ENCODE results near the gene TMEM107.
"Not testable (repeated sequence)": the region's sequence is repeated elsewhere in the genome, so short reads cannot be mapped to it uniquely, and the experiment has no call there.

TMEM107 gene

DNA sequence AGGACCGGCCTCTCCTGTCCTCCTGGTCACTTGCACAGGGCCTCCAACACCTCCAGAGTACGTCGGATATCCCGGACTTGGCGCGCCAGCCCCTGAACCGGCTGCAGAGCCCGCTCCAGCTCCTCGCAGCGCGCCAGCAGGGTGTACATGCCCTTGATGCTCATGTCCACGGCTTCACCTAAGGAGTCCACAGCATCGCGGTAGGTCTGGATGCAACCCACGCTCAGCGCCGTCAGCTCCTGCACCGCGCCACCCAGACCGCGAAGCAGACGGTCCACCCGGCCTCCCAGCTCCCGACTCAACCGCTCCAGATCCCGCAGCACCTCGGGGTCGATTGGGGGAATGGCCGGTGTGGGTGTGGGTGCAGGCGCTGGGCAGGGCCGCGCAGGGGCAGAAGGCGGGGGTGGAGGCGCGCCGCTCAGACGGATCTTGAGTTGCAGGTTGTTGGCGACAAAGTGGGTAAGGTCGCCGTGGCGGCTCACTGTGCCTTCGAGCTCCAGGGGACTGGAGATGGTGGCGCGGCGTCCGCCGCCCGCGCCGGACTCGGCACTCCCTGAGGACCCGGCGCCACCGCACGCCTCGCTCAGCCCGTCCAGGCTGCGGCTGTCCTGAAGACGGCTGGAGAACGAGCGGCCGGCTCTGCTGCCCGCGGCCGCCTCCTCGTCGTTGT lies 13.0 kb upstream of the TMEM107 start:
- no peak for DNase-seq

DNA sequence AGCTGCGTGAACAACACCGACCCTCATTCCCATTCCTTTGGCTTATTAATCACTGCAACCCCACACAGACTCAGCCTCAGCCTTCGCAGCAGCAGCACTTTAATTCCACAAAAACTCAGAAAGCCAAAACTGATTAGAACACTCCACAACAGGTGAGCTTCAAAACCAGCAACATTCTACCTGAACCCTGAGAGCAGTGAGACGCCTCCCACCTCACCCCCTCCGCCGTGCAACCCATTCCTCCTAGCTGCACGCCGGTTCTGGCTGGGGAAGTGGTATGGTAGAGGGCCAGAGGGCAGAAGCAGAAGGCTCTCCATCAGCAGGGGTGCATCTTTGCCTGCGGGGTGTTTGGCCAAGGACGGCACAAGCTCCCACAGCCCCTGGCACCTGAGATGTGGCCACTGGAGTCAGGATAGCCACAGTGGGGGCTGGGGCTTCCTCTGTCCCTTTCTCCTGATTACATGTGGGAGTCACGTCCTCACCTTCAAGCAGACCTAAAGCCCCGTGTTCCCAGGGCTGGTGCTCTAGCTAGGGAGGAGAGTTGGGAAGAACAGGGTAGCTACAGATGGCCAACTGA lies 12.2 kb upstream of the TMEM107 start:
- no peak for DNase-seq

DNA sequence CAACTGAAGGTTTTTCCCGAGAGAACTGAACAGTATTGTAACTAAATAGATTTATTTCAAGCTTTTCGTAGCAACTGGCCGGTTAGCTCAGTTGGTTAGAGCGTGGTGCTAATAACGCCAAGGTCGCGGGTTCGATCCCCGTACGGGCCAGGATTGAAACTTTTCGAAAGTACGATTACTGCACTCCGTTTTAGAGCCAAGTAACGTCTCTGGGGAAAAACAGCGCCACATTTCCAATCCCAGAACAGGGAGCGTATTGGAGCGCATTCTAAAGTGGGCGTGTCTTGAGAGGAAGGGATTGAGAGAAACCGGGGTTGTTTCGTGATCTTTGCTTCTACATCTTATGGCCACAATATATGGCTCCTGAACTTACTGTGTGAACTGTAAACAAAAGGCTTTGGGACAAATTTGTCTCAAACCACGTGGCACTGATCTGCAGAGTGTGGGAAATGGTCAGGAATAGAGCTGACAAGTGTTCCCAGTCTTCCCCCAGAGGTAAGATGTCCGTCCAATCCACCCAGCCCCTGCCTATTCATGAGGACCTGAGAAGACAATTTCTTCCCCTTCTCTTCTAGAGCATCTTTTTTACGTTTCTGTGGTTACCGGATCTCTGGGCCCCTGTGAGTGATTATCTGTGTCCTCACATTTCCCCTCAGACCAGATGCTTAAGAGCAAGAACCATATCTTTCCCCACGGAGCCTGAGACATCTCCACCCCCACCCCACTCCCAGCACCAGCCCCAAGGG lies 11.5 kb upstream of the TMEM107 start:
- peak; percentile 90 for DNase-seq

DNA sequence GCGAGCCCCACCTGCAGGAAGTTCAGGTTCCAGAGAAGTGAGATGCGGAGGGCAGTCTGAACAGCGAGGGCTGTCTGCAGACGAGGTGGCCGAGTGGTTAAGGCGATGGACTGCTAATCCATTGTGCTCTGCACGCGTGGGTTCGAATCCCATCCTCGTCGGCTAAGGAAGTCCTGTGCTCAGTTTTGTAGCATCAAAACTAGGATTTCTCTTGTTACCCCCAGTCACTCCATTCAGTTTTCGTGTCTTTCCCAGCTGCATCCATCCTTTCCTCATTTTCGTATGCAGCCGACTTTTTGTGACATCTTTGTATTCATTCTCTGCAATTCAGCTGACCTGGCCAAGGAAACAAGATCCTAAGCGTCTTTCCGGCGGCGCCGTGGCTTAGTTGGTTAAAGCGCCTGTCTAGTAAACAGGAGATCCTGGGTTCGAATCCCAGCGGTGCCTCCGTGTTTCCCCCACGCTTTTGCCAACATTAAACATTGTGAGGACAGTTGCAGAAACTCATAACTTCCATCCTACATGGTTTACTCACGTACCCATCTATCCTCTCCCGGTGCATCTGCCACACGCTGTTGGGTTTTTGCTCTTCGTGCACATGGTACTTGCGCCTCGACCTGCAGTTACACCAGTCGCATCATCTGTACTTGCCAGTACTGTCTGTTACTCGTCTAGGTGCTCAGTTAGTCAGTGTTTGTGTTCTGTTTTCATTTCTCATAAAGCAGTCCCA lies 10.8 kb upstream of the TMEM107 start:
- peak; percentile 84 for DNase-seq

DNA sequence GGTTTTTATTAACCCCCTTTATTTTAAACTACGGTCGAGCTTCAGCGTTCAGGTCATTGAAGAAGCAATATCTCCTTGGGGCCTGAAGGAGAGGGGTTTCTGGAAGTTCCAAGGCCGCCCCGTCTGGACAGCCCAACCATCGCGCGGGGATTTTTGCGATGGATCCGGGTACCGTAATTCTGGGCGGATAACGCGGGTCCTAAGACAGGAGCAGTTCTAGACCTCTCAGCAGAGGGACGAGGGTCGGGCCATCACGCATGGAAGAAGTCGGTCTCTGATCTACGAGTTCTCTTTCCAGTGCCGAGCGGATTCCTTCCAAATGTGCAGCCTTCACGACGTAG lies 10.2 kb upstream of the TMEM107 start:
- no peak for DNase-seq

DNA sequence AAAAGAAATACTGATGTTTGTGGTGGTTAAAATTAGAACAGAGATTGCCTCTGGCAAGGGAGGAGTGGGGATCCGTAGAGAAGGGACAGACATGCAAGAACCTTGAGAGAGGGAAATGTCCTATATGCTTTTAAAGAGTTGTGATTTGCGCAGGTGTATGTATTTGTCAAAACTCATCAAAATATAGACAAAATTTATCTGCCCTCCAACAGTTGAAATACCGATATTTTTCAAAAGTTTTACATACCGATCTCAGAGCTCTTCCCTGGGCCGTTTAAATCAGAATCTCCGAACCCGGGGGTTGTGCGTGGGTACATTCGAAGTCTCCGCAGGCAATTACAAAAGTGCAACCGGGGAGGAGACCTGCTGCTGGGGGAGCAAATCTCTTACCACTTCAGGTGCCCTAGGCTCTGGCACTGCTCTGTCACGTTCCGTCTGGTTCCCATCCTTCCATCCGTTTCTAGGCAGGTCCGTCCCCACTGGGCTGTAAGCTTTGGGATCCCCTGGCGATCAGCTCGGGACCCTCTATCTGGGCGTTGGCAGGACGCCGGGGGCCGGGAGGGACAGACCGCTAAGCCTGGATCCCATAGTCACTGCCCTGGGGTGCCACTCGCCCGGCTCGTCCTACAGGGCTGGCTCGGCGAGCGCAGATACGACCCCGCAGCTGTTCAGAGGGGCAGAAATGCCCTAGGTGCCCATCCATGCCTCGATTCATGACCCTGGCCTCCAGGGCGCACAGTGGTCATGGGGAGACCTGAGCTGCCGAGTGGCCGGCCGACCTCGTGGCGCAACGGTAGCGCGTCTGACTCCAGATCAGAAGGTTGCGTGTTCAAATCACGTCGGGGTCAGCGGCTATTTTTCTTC lies 9.6 kb upstream of the TMEM107 start:
- DNase-seq = no peak

DNA sequence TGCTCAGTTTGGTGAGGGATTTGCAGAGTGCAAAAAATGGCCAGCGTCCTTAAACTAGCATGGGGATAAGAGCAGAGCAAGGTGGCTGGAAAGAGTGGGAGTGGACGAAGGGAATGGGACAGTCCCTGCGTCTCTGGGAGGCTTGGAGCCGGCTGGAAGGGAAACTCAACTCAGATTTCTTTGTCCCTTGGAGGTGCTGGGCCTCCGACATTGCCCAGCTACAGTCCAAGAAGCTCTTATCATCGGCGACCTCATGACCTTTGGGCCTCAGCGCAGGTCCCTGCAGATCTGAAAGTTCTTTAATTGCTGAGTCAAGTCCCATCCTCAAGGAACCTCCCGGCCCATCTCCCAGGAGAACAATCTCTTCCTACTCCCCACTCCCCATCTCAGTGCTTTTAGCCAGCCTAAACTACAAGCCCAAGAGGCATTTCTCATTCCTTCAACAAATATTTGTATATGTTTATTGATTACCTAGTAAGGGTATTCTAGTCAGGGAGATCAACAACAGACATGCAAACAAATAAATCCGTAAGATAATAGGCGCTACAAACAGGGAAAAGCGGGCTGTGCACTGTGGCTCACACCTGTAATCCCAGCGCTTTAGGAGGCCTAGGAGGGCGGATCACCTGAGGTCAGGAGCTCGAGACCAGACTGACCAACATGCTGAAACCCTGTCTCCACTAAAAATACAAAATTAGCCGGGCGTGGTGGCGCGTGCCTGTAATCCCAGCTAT lies 985 bp upstream of the TMEM107 start:
- DNase-seq = no peak

DNA sequence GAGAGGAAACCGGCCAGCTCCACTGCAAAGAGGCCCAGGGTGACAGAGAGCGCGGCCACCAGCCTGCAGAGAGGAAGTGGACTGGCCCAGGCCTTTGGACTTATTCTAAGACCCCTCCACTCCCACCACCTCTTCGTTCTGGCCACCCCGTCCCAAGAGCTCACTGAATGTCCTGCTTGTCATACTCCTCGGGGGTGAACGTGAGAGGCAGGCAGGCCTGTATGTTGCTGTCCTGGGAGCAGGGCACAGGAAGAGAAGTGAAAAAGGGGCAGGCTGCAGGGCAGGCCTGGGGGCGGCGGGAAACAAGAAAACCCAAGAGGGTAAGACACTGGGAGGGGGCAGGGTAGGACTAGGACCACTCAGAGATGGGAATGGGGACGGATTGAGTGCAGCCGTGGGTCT lies 384 bp downstream of the TMEM107 start:
- no peak for DNase-seq

DNA sequence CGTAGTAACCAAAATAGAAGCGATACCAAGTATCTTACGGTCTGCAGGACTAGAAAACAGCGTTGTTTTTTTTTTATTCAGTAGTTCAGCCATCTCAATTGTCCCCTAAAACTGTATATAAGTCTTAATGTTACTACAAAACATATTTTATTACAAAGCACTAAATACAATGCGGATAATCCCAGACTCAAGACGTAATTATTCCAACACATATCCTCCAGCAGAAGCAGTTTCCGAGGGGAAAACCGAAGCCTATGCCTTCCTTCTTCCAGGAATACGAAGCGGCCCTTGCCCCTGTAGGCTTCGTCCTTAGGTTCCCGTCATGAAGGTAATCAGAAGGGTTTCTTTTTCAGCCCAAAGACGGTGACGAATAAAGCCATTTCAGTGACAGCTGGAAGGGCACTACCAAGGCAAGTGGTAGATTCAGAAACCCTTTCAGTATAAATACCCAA lies 2.3 kb downstream of the TMEM107 start:
- no peak for DNase-seq

DNA sequence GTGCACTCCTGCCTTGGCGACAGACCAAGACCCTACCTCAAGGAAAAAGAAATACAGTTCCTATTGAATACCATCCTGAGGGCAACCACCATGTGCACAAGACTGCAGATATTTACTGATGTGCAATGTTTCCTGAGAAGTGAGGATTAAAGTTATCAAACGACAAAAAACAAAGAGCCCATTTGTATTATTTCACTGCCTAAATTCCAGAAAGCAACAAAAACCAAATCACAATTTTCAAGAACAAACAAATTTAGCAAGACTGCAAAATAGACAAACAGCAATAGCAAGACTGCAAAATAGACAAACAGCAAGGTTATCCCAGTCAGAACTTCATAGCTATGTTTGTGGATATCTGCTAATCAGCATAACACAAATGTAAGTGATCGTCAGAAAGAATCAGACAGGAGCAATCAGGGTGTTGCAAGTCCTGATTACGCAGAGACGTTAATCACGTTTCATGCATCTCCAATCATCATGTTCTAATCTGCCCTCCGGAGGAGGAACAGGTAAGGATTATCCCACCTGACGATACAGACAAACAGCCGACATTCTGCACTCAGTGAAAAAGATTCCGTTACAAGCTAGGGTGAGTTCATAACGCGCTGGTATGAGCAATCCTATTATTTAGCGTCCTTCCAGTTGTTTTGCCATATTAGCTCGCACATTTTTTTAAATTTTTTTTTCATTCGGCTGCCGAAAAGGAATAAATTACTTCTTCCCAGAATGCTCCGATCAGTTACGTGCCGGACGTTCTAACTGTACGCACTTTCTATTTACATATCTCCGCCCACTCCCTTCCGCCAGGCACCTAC lies 2.9 kb downstream of the TMEM107 start:
- DNase-seq = peak; percentile 91

DNA sequence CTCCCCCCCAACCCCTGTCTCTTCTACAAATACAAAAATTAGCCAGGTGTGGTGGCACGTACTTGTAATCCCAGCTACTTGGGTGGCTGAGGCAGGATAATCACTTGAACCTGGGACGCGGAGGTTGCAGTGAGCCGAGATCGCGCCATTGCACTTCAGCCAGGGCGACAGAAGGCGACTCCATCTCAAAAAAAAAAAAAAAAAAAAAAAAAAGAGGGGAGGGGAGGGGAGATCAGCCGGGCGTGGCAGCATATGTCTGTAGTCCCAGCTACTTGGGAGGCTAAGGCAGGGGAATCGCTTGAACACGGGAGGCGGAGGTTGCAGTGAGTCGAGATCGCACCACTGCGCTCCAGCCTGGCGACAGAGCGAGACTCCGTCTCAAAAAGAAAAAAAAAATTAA lies 6.0 kb downstream of the TMEM107 start:
- DNase-seq = not testable (repeated sequence)

DNA sequence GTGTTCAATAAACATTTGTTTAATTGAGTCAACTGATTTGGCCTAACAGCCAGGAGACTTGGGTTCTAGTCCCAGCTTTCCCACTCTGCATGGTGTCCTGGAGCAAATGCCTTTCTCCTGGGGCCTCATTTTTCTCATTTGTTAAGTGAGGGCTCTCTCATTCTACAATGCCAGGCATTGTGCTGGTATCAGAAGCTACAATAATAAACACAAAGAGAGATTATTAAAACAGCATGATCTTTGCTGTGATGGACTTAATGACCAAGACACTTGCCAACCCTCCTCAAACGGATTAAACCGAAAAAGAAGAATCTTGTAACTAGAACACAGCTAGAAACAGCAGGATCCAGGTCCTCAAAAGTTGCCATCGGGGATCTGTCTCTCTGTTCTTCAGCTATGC lies 8.7 kb downstream of the TMEM107 start:
- DNase-seq = no peak

DNA sequence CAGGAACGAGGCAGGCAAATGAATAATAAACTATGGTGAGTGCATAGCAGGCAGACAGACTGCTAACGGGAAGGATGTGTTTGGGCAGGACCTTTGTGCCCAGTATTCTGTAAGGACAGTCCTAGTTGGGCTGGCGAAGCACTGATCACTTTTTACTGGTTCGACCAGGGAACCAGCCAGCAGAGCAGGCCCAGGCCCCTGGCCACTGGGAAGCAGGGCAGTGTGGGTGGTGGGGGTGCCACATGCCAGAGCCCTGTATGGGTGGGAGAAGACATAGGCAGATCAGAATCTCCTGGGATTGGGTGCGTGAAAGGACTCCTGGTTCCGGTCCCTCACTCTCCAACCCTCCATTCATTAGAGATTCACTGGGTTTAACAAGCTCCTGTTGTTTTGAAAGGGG lies 9.4 kb downstream of the TMEM107 start:
- DNase-seq = no peak

DNA sequence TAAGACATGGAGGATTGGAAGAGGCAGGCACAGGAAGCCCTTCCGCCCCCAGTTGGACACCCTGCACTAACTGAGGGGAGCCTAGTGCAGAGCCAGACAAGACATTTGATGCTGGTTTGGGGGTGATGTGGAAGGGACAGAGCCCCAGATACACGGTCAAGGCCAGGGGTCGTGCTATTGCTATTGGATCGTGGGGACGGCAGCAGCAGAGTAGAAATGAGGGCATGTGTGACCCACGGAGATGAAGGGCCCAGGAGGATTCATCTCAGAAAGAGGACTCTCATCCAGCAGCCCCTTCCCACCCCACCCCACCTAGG lies 11.4 kb downstream of the TMEM107 start:
- DNase-seq = no peak

DNA sequence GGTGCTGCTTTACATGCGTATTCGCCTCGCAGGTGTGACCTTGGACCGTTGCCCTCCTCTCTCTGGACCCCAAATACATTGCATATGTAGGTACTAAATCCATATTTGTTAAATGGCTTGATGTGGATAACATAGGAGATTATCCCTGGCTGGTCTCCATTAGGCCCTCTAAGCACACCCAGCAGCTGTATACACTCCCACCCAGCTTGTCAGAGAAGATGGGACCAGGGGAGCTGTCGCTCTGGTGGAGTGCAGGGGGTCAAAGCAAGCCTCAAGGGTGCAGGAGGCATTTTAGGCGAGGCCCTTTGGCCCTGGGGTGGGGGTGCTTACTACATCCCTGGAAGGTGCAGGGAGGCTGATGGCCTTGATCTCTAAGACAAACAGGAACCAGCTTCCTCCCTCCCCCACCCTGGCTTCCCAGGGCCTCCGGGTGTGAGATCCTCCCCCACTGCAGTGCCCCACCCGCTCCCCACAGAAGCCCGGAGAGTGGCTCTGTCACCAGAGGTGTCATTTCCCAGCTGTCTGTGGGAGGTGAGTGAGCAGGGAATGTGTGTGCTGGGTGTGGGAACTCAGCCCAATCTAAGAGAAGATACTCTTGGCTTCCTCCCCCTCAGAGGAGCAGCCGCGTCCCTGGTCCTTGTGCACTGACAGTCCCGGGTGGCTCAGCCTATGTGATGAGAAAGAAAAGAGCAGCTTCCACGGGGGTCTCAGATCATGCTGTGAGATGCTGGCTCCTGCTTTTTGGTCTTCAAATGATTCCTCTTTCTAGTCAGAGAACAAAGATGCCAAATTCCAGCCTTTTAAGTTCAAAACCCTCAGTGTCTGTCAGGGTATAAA lies 12.0 kb downstream of the TMEM107 start:
- no peak for DNase-seq

DNA sequence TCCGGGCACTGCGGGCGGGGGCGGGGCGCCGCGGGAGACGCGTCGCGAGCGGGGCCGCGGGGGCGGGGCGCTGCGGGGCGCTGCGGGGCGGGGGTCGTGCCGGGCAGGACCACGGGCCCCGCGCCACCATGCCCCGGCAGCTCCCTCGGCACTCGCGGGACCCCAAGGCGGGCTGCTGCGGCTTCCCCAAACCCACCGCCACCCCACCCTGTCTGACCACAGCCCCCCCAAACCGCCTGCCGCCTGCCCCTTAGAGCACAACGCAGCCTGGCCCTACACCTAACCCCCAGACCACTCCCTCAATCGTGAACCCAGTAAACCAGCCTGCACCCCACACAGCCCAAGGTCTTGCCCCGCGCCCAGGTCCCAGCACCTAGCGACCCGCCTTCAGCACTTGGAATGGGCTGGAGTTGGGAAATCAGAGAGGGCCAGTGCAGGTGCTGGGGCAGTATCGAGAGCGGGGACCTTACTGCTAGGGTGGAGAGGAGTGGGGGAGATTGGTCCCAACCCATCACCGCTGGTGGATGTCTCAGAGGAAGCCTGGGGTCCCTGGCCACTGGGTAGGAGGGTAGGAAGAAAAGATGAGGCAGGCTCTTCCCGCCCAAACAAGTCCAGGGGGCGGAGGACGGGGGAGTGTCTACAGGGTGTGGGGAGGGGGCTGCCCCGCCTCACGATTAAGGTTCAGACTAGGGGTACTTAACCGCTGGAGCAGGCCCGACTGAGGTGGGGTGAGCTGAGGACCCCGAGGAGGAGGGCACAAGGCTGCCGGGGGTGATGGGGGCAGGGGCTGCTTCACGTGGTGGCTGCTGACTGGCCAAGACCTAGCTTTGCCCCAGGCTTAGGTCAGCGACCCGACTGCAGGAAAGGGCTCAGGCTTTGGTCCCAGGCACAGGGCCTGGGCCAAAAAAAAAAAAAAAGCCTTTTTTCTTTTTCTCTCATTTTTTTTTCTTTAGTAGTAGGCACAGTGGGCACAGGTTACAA lies 12.9 kb downstream of the TMEM107 start:
- no peak for DNase-seq

DNA sequence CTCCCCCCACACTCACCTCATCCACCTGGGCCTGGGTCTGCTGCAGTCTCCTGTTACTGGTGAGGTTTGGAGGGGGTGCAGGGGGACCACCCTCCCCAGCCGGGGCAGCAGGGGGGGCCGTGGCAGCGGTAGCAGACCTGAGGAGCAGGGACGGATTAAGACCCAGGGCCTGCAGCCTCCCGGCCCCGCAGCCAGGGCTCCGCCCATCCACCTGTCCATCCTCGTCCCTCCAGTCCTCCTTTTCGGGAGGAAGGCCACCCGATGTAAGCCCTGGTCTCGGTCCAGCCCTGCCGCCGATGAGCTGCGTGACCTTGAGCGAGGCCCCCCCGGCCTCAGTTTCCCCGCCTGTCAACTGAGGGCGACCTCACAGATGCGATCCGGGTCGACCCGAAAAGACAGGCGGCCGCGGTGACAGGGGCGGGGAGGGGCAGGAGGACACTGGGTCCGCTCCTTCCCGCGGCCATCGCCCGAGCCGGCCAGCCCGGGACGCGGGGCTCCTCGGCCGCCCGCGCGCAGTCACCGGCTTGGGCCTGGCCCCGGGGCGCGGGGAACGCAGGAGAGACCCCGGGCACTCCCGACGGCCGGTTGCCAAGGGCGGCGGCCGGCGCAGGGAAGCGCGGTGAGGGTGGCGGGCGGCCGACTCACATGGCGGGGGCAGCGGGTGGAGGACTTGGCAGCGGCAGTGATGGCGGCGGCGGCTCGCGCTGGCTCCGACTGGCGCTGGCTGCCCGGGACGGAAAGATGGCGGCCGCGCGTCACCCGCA lies 13.8 kb downstream of the TMEM107 start, which contains the start of gene VAMP2:
TSS of gene VAMP2 (minus strand) at position 716 of the 764 bp plus-strand sequence. CDS start at position 647, 69 bp downstream.
- DNase-seq = no peak

Measured in DMS153 (cell line).